ENCODE data around the gene GP1BB. TPM values are rescaled to one million over a fixed set of nuclear protein-coding genes. Genes with fewer than 3 reads are reported as not detected.

Gene GP1BB
- polyA plus RNA-seq, 3 donors = 0.13 to 1.5 (median 0.26) TPM

DNA sequence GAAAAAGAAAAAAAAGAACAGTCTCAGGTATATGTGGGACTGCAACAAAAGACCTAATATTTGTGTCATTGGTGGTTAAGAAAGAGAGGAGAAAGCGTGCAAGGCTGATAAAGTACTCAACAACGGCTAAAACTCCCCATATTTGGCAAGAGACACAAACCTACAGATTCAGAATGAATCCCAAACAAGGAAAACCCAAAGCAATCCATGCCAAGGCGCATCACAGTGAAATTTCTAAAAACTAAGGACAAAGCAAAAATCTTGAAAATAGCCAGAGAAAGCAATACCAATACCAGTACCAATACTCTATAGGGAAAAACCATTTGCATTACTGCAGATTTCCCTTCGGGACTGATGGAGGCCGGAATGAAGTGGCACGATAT is 41.5 kb upstream of the GP1BB start:
- no peak overlapping the region for H3K4me3 ChIP-seq (replicated peaks in 1 of 3; ENCODE audit: low read depth in 2 of 3, low read length in 3 of 3)
- no peak overlapping the region for H2AFZ ChIP-seq (ENCODE audit: insufficient read depth, low read depth, low read length, poor library complexity, severe bottlenecking)
- H3K27ac ChIP-seq (ENCODE audit: low read depth in 1 of 2, low read length in 2 of 2) = no peak overlapping the region
- Mint-ChIP-seq H3K4me1 (peaks cover 15% of the 10 kb centered on the region), H3K9me3 (peaks cover 0 to 2% (median 0%) of the 10 kb centered on the region in 7 donors), H3K4me3 (no peak overlapping the region), H3K27ac (peak overlapping the region in 1 of 7 donors; percentile 1), H3K27me3 (ENCODE audit: low read depth in 3 of 3) (peaks cover 12 to 13% (median 12%) of the 10 kb centered on the region in 3 donors), H3K36me3 (no peaks in the 10 kb centered on the region)
- intact Hi-C loops (cut with micrococcal nuclease) = loop anchor here in 1 of 2 donors (5.0 kb wide), 1 partner anchor 35 kb away; no protein-coding TSS in a partner anchor
- no peaks in the 10 kb centered on the region for H3K79me2 ChIP-seq (ENCODE audit: insufficient read depth, low read length)
- no peak for DNase-seq
- H3K4me2 ChIP-seq (replicated peaks; ENCODE audit: extremely low read depth, low read length, poor library complexity, severe bottlenecking) = no peak overlapping the region
- H4K20me1 ChIP-seq (ENCODE audit: insufficient read depth, low read length) = no peaks in the 10 kb centered on the region
- TF ChIP-seq, protein P1, sequence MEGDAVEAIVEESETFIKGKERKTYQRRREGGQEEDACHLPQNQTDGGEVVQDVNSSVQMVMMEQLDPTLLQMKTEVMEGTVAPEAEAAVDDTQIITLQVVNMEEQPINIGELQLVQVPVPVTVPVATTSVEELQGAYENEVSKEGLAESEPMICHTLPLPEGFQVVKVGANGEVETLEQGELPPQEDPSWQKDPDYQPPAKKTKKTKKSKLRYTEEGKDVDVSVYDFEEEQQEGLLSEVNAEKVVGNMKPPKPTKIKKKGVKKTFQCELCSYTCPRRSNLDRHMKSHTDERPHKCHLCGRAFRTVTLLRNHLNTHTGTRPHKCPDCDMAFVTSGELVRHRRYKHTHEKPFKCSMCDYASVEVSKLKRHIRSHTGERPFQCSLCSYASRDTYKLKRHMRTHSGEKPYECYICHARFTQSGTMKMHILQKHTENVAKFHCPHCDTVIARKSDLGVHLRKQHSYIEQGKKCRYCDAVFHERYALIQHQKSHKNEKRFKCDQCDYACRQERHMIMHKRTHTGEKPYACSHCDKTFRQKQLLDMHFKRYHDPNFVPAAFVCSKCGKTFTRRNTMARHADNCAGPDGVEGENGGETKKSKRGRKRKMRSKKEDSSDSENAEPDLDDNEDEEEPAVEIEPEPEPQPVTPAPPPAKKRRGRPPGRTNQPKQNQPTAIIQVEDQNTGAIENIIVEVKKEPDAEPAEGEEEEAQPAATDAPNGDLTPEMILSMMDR (IDR thresholded peaks at IDR 0.05) = no peak
- no peak overlapping the region for H3K9ac ChIP-seq (ENCODE audit: insufficient read depth, low read length, poor library complexity, severe bottlenecking)
- no peaks in the 10 kb centered on the region for H3K36me3 ChIP-seq (replicated peaks in 1 of 2; ENCODE audit: control insufficient read depth in 1 of 2, insufficient read depth in 2 of 2, low read length in 2 of 2)
- H3K27me3 ChIP-seq (ENCODE audit: control insufficient read depth in 2 of 2, insufficient read depth in 2 of 2, low read length in 2 of 2) = no peaks in the 10 kb centered on the region
- 90% methylated on average over 2 of the region's 6 CpGs for WGBS (ENCODE audit: insufficient coverage)
- H3K9me3 ChIP-seq (replicated peaks in 1 of 2; ENCODE audit: control insufficient read depth in 1 of 2, insufficient read depth in 1 of 2, low read length in 2 of 2) = no peaks in the 10 kb centered on the region
- H3K4me1 ChIP-seq (ENCODE audit: control insufficient read depth in 1 of 2, insufficient read depth in 2 of 2, low read length in 2 of 2) = peaks cover 5% of the 10 kb centered on the region in 2 donors

DNA sequence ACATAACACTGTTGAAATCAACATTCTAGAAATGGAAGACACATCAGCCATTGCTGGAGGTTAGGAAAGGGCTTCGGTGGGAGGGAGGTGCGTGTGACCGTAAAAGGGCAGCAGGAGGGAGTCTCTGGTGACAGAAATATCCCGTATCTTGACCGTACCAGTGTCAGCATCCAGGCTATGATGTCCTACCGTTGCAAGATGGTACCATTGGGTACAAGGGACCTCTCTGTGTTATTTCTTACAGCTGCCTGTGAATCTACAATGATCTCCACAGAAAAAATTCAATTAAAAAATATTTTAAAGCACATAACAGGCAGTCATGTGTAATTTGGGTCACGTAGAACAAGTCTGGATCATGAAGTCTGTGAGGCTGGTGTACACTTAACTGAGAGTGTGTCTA is 36.4 kb upstream of the GP1BB start:
- Mint-ChIP-seq H3K36me3 (no peaks in the 10 kb centered on the region), H3K27ac (peak overlapping the region in 2 of 7 donors; percentile 10 to 36), H3K4me3 (no peak overlapping the region), H3K4me1 (peaks cover 54% of the 10 kb centered on the region), H3K9me3 (peaks cover 0 to 2% (median 0%) of the 10 kb centered on the region in 7 donors), H3K27me3 (ENCODE audit: low read depth in 3 of 3) (peaks cover 0 to 11% (median 1%) of the 10 kb centered on the region in 3 donors)
- peaks cover 42 to 43% of the 10 kb centered on the region in 2 donors for H3K4me1 ChIP-seq (ENCODE audit: control insufficient read depth in 1 of 2, insufficient read depth in 2 of 2, low read length in 2 of 2)
- no peaks in the 10 kb centered on the region for H3K36me3 ChIP-seq (replicated peaks in 1 of 2; ENCODE audit: control insufficient read depth in 1 of 2, insufficient read depth in 2 of 2, low read length in 2 of 2)
- no peak overlapping the region for H3K27ac ChIP-seq (ENCODE audit: low read depth in 1 of 2, low read length in 2 of 2)
- DNase-seq = no peak
- no peaks in the 10 kb centered on the region for H3K79me2 ChIP-seq (ENCODE audit: insufficient read depth, low read length)
- no peaks in the 10 kb centered on the region for H3K27me3 ChIP-seq (ENCODE audit: control insufficient read depth in 2 of 2, insufficient read depth in 2 of 2, low read length in 2 of 2)
- H3K9ac ChIP-seq (ENCODE audit: insufficient read depth, low read length, poor library complexity, severe bottlenecking) = no peak overlapping the region
- no peaks in the 10 kb centered on the region for H3K9me3 ChIP-seq (replicated peaks in 1 of 2; ENCODE audit: control insufficient read depth in 1 of 2, insufficient read depth in 1 of 2, low read length in 2 of 2)
- peak overlapping the region; percentile 68 for H2AFZ ChIP-seq (ENCODE audit: insufficient read depth, low read depth, low read length, poor library complexity, severe bottlenecking)
- TF ChIP-seq, protein P1 (IDR thresholded peaks at IDR 0.05) = no peak
- H3K4me2 ChIP-seq (replicated peaks; ENCODE audit: extremely low read depth, low read length, poor library complexity, severe bottlenecking) = peak overlapping the region; percentile 65
- no peak overlapping the region for H3K4me3 ChIP-seq (replicated peaks in 1 of 3; ENCODE audit: low read depth in 2 of 3, low read length in 3 of 3)
- H4K20me1 ChIP-seq (ENCODE audit: insufficient read depth, low read length) = no peaks in the 10 kb centered on the region
- WGBS (ENCODE audit: insufficient coverage) = 80% methylated on average over 1 of the region's 7 CpGs
- intact Hi-C loops (cut with micrococcal nuclease) = no loop called here
